ENCODE data around the gene RBM39.
"Not testable (repeated sequence)": the region's sequence is repeated elsewhere in the genome, so short reads cannot be mapped to it uniquely, and the experiment has no call there.

The RBM39 gene
- total RNA-seq = 1,420 to 1,654 (median 1,516) reads per million in 4 donors

DNA sequence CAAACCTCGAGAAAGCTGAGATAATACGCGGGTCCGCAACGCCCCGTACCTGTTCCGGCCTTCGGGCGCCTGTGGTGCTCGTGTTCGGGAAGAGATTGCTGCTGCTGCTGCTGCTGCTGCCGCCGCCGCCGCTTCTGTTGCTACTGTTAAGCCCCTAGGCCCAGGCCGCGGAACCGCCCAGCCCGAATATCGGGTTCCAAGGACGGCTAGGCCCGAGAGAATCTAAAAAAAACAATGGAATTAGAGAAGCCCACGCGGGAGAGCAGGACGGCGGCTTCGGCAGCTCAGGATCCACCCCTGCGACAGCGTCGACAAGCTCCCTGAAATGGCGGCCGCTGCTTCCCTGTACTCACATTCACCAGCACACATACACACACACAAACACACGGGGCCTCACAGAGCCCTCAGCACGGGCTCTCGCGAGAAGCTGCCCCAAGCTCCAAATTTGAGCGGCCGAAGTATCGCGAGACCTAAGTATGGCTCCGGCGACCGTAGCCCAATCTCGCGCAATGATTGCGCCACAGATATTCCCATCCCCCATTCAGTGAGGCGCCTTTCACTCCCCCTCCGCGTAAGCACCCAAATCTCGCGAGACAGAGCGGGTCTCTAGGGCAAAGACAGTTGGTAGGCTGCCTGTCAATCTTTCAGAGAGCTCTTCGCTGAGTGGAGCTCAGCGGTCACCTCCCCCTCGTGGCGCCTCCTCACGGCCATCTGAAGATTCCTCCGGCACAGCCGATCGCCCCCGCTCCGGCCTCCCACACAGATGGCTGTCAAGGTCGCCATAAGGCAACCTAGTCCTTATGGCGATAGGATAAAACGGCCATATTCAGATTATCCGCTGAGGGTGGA, at the start of gene RBM39:
Gene RBM39 (minus strand): TSS at position 369 of the 849 bp plus-strand sequence. CDS start 1,386 bp downstream, outside the sequence.
- DNase-seq = peak; percentile 99 to 100 (median 99)

DNA sequence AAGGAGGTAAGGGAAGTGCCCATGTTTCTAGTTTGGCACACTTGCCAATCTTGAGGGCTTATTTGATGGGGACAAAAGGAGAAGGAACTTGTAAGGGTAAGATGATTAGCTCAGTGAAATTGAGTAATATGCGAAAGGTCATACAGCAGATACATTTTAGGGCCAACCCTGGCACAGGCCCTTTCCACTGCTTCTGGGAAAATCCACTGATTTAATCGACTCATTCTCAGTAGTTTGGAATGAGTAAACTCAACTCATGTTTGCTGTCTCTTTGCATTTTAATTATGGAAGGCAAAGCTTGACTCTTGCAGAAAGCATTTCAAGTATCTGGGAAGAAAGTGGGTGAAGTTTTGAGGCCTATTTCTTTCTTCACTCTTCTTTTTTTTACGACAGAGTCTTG, 49.8 kb upstream of the RBM39 start:
- no peak for DNase-seq

DNA sequence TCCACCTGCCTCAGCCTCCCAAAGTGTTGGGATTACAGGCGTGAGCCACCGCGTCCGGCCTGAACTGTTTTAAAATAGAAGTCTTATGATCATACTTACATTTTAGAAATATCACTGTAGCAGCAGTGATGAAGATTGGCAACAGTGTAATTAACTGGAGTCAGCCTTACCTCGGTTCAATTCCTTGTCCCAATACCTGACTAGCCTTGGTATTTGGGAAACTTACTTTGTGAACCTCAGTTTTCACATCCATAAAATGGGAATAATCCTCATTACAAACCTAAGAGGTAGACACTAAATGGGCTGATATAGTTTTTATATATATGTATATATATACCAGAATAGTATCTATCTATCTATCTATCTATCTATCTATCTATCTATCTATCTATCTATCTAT, 49.0 kb upstream of the RBM39 start:
- no peak for DNase-seq

DNA sequence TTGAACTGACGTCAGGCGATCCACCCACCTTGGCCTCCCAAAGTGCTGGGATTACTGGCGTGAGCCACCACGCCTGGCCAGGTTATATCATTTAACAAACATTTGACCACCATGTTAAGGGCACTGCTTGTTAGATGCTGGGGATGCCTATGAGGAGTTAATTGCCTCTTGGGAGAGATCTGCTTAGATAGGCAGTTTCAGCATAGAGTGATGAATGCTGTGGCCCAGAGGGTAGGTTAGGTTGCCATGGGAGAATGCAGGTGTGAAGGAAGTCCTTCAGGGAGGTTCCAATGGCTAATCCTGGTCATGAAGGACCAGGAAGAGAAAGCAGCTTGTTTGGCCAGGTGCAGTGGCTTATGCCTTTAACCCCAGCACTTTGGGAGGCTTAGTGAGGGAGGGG, 46.7 kb upstream of the RBM39 start:
- no peak for DNase-seq

DNA sequence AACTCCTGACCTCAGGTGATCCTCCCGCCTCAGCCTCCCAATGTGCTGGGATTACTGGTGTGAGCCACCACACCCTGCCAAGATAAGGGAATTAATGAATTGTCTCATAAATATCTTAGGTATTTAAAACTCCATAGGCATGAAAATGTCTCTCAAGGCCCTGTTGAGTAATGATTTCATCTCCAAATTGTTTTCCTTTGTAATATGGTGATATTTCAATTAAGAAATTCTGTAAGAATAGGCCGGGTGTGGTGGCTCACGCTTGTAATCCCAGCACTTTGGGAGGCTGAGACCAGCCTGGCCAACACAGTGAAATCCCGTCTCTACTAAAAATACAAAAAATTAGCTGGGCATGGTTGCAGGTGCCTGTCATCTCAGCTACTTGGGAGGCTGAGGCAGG, 43.5 kb upstream of the RBM39 start:
- not testable (repeated sequence) for DNase-seq

DNA sequence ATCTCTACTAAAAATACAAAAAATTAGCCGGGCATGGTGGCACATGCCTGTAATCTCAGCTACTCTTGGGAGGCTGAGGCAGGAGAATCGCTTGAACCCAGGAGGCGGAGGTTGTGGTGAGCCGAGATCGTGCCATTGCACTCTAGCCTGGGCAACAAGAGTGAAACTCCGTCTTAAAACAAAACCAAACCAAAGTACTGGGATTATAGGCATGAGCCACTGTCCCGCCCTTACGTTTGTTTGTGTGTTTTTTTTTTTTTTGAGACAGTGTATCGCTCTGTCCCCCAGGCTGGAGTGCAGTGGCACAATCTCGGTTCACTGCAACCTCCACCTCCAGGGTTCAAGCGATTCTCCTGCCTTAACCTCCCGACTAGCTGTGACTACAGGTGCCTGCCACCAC, 41.8 kb upstream of the RBM39 start:
- not testable (repeated sequence) for DNase-seq

DNA sequence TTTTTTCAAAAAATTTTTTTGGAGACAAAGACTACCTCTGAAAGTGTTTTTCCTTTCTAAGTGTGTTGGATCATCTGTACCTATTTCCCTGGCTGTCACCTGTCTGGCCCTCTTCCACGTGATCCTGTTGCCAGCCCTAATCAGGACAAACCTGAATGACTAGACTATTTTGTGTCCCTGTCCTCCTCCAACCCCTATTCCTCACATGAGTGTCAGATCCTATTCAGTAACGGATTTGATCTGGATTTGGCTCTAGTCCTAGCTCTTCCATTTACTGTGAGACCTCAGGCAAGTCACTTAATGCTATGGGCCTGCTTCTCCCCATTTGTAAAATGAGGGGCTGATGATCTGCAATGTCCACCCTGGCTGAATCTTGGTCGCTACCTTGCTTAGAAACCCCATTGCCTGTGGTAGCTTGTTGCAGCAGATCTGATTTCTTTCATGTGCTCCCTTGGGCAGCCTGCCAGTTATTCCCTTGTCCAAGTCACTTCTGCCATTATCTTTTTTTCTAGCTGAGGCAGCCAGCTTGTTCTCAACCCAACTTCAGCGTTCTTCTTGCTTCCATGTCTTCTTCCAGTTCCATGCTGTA, 34.5 kb upstream of the RBM39 start:
- DNase-seq = no peak

DNA sequence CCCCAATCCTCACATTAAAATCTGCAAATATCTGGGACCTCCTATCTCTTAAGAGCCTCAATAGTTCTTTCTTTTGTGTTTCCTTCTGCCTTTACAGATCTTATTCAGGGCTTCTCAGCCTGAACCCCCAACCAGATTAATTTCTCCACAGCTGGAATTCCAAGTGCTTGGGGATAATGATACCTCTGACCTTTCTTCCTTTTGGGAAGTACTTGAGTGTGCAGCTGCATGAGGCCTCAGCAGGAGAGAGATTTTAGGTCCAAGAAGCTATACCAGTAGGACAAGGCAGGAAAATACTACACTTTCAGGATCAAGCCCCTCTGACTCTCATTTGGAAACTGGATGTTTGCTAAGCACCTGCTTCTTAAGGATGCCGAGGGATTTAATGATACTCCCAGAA, 32.3 kb upstream of the RBM39 start:
- no peak for DNase-seq

DNA sequence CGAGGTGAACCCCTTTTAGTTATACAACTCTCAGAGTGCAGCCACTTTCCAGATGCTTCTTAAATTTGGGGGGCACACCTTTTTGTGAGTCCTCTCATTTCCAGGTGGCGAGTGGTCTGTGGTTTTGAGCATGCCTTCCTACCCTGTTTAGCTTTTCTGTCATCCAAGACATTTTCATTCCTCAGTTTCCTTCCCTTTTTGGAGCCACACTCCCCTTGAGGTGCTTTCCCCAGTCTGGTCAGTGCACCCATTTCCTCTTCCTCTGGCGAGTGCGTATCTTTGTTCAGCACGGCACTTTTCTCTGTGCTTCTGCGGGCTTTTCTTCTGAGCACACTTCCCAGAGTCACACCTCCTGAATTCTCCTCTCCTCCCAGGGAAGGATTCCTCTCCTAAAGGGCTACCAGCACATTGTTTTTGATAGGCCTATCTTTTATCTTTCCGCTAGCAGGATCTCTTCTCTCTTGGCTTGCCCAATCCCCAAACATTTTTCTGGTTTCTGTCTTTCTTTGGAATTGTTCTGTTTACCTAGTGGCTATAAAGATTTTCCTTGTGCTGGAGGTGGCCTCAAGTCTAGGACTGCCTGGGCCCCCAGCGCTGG, 31.2 kb upstream of the RBM39 start:
- DNase-seq = peak; percentile 11 to 45 (median 29)

DNA sequence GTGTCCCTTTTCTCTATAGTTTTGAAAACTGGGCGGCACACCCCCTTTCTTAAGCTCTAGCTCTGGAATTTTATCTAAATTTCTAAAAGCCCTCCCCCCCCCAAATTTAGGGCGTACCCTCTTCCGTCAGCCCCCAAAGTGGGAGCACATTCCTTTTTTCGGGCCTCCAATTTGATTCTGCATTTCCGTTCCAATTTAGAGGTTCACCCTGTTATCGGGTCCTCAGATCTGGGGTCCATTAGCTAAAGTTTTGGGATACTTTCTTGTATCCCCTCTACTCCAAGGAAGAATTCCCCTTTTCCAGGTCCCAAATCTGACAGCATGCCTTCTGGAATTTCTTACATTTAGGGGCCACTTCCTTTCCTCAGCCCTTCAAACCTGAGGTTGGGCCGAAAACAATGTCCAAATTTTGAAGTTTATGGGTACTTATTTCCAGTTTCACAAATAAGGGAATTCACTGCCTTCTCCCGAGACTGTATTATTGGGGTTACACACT, 30.6 kb upstream of the RBM39 start:
- DNase-seq = no peak

DNA sequence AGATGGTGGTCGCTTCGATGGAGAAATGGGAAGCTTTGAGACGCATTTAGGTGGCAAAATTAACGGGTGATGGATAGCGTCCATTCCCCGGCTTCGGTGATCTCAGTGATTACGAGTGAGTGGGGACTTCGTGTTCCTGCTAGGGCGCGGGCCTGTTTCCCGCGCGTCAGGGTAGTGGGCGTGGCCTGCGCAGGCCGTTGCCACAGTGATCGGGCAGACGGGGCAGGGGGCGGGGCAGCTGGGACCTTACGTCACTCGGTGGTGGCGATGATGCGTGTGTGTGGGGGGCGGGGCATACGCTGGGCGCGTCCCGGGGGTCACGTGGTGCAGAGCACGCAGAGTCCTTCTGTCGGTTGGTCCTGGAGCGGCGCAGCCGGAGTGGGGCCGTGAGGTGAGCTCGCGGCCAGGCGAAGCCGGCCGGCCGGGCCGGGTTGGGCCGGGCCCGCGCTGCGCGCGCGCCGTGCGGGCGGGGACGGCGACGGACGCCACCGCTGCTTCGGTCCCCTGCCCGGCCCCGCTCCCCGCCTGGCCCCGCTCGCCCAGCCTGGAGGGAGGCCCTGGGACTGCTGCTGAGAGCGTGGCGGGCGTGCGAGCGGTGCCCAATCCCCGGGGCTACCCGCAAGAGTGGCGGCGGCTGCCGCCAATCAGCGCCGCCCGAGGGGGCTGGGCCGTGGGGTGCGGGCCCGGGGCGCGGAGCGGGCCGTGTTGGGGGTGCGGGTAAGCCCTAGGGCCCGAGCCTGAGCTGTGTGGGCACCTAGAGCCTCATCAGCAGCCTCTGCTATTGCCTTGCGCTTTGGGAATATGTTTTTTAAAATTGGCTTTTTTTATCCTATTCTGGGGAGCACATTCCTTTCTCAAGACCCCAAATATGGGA, 29.9 kb upstream of the RBM39 start, which contains the start of gene PHF20:
Gene PHF20 (plus strand): TSS at position 327 of the 874 bp plus-strand sequence. CDS start 29,508 bp downstream, outside the sequence.
- peak; percentile 99 to 100 (median 100) for DNase-seq

DNA sequence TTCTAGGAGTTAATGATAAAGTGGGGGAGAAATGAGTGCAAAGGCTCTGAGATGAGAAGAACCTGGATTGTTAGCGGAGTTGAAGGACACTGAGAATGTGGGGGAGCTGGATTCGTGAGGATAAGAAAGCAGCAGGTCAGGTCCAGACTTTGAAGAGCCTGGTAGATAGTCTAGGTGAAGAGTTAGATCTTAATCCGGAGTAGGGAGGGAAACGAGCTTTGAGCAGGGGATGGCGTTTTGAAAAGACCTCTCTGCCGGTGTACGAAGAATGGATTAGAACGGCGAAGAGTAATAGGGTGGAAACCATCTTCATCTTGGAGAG, 29.3 kb upstream of the RBM39 start:
- DNase-seq = no peak

DNA sequence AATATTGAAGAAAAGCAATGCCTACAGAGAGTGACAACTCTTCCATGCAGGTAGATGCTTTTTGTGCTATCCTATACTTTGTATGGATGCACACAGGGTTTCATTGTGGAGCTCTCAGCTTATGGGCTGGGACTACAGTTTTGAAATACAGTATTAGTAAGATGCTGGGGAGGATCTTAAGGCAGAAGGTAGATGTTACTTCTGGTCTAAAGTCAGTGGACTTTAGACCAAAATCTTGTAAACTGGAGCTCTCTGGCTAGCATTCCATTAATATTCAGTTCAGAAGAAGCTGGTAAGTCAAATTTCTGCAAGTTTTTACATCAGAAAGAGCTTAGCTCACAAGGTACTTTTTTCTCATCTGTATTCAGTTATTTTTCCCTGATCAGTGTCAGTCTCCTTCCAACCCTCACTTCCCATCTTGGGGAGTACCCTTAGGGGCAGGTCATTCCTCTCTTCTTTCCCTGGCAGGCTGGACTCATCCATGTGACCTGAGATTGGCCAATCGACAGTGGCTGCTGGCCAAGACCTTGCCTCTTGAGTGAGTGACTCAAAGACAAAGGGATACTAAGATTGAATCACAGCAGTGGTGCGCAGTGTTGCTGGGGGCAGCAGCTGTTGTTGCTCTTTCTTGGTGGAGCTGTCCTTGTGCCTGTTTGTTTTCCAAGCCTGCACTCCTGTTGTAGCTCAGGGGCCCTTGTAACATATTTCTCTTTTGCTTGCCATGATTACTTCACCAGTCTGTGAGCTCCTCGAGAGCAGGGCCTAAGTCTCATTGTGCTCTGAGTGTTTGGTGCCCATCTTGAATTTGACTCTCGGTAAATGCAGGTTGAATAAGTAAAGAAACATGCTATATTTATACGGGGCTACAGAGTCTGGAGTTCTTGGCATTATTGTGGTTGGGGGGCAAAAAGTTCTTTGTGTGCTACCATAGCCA, 26.9 kb upstream of the RBM39 start:
- peak in 1 of 5 donors; percentile 37 for DNase-seq

DNA sequence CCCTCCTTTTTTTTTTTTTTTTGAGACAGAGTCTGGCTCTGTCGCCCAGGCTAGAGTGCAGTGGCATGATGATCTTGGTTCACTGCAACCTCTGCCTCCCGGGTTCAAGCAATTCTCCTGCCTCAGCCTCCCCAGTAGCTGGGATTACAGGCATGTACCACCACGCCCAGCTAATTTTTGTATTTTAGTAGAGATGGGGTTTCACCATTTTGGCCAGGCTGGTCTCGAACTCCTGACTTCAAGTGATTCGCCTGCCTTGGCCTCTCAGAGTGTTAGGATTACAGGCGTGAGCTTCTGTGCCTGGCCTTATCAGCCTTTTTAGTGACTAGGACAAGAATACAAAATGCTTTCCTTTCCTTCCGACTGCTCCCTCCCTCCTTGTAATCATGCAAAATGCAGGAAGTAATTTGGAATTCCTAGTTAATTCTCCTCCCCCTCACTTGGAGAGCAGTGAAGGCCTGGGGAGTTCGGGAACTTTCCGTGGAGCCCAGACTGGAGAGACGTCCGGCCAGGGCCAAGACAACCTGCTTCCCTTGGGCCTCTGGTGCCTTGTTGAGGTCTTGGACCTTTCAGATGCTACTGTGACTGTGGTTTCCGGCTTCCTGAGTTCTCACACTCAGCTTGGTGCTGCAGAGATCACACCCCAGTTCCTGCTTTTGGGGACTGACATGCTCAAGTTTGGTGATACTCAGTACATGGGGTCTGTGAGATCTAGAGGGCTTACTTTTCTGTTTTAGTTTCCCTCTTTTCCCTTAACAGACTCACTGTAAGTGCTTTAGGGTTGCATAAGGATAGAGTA, 25.8 kb upstream of the RBM39 start:
- DNase-seq = peak; percentile 26 to 87 (median 57)

DNA sequence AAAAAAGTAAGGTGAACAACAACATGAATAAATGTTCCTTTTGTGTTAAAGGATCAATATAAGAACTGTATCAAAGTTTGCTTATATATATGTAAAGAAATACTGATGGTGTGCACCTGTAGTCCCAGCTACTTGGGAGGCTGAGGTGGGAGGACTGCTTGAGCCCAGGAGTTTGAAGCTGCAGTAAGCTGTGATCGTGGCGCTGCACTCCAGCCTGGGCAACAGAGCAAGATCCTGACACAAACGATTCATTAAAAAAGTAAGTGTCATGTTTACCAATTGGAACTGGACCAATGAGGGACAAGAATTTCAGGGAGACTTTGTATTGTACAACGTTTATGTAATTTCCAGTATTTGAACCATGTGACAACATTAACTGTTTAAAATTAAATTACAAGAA, 24.8 kb upstream of the RBM39 start:
- no peak for DNase-seq

DNA sequence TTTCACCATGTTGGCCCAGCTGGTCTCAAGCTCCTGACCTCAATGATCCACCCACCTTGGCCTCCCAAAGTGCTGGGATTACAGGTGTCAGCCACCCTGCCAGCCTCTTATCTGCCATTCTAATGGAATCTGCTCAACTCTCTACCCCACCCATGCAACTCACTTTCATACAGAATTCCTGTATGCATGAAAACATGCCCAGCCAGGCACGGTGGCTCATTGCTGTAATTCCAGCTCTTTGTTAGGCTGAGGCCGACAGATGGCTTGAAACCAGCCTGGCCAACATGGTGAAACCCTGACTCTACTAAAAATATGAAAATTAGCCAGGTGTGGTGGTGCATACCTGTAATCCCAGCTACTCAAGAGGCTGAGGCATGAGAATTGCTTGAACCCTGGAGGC, 22.9 kb upstream of the RBM39 start:
- not testable (repeated sequence) for DNase-seq

DNA sequence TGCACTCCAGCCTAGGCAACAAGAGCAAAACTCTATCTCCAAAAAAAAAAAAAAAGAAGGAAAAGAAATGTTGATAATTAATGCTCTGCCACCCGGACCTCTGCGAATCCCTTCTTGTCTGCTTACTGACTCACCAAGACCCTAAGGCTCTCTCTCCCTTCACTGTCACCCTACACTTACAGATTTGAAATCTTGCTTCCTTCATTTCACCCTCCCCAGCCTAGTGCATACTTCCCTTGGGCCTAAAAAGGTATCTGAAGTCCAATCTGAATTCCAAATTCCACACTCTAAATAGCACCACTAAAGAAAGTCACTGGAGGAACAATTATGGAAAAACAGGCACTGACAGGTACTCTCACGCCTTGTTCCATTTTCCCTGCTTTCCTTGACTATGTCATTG, 20.4 kb upstream of the RBM39 start:
- no peak for DNase-seq

DNA sequence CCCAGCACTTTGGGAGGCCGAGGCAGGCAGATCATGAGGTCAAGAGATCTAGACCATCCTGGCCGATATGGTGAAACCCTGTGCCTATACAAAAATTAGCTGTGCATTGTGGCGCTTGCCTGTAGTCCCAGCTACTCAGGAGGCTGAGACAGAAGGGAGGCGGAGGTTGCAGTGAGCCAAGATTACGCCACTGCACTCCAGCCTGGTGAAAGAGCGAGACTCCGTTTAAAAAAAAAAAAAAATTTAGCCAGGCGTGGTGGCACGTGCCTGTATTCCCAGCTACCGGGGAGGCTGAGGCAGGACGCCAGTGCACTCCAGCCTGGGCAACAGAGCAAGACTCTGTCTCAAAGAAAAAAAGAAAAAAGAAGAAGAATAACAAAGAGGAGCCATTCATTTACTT, 19.5 kb upstream of the RBM39 start:
- DNase-seq = not testable (repeated sequence)

DNA sequence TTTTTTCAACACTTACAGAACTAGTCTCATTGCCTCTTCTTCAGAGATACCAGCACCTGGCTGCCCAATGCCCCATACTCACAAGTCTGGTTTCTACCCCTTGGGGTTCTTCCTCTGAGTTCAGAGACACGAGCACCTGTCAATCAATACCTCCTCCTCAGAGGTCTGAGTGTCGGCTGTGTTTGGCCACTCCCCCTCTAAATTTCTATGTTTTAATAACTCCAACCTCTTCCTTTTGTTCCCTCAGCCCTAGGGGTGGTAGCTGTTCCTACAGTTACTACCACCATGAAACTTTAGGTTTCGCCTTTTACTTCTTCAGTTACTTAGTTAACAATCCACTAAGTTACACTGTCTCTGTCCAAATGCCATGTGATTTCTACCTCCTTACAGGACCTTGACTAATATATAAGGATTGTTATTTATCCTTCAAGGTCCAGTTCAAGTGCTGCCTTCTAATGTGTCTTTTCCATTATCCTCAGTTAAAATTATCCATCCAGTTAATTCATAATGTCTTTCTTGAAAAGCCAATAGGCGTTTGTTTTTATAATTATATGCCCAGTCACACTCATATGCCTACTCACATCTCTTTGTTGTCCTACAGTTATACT, 15.1 kb upstream of the RBM39 start:
- no peak for DNase-seq

DNA sequence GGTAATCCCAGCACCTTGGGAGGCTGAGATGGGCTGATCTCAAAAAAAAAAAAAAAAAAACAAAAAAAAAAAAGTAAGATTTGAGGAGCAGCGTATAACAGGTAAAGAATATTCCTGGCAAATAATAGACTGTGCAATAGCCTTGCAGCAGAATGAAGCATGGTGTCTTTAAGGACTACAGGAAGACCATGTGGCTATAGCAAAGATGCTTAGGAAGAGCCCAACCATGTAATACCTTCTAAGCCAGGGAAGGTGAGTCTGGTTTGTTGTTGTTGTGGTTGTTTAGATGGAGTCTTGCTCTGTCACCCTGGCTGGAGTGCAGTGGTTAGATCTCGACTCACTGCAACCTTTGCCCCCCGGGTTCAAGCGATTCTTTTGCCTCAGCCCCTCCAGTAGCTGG, 14.3 kb upstream of the RBM39 start:
- no peak for DNase-seq

Measured in T-helper 1 cell (primary cell).